Astrocyte (in vitro differentiated cells and primary cell): ENCODE data around the gene SYCN. TPM values are rescaled to one million over a fixed set of nuclear protein-coding genes. Genes with fewer than 3 reads are reported as not detected.
A peak's percentile ranks its signal among the peaks of the same experiment; 100 is the strongest.

Source experiments
- DNase-seq: peaks from one replicate; pipeline ENCODE4 v3.0.0-alpha.2; 2010; ENCODE audit warnings: low read depth
- FAIRE-seq: peaks from 2 replicates; lab custom pipeline; 2011; peaks lifted over from hg19 to GRCh38; lab: Jason Lieb, UNC
- H2AFZ ChIP-seq: 2 replicates; pipeline ENCODE4 v1.6.0; 2012; ENCODE audit warnings: low read depth, low read length, inconsistent platforms
- H3K27ac ChIP-seq: 2 replicates; pipeline ENCODE4 v1.5.1; 2011; ENCODE audit warnings: low read depth, low read length, inconsistent platforms
- H3K27me3 ChIP-seq: 2 replicates; pipeline ENCODE4 v1.6.0; 2011; ENCODE audit warnings: low read length, inconsistent platforms; ENCODE audit not compliant: insufficient read depth
- H3K36me3 ChIP-seq: 2 replicates; pipeline ENCODE4 v1.5.1; 2011; ENCODE audit warnings: low read length, inconsistent platforms; ENCODE audit not compliant: insufficient read depth
- H3K4me1 ChIP-seq: 2 replicates; pipeline ENCODE4 v1.5.1; 2011; ENCODE audit warnings: low read length, inconsistent platforms; ENCODE audit not compliant: insufficient read depth
- H3K4me2 ChIP-seq: 2 replicates; pipeline ENCODE4 v1.6.0; 2012; ENCODE audit warnings: low read length, inconsistent platforms
- H3K4me3 ChIP-seq: 2 replicates; pipeline ENCODE4 v1.5.1; 2011; ENCODE audit warnings: low read depth, mild to moderate bottlenecking, low read length, inconsistent platforms; ENCODE audit not compliant: insufficient read depth
- H3K79me2 ChIP-seq: 2 replicates; pipeline ENCODE4 v1.6.0; 2012; ENCODE audit warnings: mild to moderate bottlenecking, low read length, inconsistent platforms; ENCODE audit not compliant: insufficient read depth
- H3K9ac ChIP-seq: 2 replicates; pipeline ENCODE4 v1.6.0; 2012; ENCODE audit warnings: mild to moderate bottlenecking, low read length, inconsistent platforms
- H3K9me3 ChIP-seq: 2 replicates; pipeline ENCODE4 v1.5.1; 2012; ENCODE audit warnings: low read depth, mild to moderate bottlenecking, low read length, inconsistent platforms; ENCODE audit not compliant: insufficient read depth
- H4K20me1 ChIP-seq: 2 replicates; pipeline ENCODE4 v1.6.0; 2012; ENCODE audit warnings: low read length, inconsistent platforms; ENCODE audit not compliant: insufficient read depth
- H3K27ac Mint-ChIP-seq: one replicate; pipeline ENCODE4 v1.8.0; 2021; ENCODE audit warnings: mild to moderate bottlenecking, mixed read lengths; ENCODE audit not compliant: unreplicated experiment
- H3K27me3 Mint-ChIP-seq: one replicate; pipeline ENCODE4 v1.8.0; 2021; ENCODE audit warnings: low read depth, mixed read lengths; ENCODE audit not compliant: unreplicated experiment
- H3K36me3 Mint-ChIP-seq: one replicate; pipeline ENCODE4 v1.8.0; 2021; ENCODE audit warnings: low read depth, mixed read lengths; ENCODE audit not compliant: unreplicated experiment
- H3K4me1 Mint-ChIP-seq: one replicate; pipeline ENCODE4 v1.8.0; 2021; ENCODE audit warnings: low read depth, mixed read lengths; ENCODE audit not compliant: unreplicated experiment
- H3K4me3 Mint-ChIP-seq: one replicate; pipeline ENCODE4 v1.8.0; 2021; ENCODE audit warnings: mild to moderate bottlenecking, moderate library complexity, mixed read lengths; ENCODE audit not compliant: unreplicated experiment
- H3K9me3 Mint-ChIP-seq: one replicate; pipeline ENCODE4 v1.8.0; 2021; ENCODE audit warnings: mild to moderate bottlenecking, mixed read lengths; ENCODE audit not compliant: unreplicated experiment
- EZH2 ChIP-seq: IDR thresholded peaks from 2 replicates; pipeline ENCODE4 v1.6.1; 2012; ENCODE audit warnings: mild to moderate bottlenecking, low read length, inconsistent platforms; ENCODE audit not compliant: insufficient read depth
- total RNA-seq: library from RNA; stranded (reverse); gene quantifications from 2 replicates; pipeline ENCODE4 v1.2.1, GENCODE V29; 2021
- TF ChIP-seq, protein P1 (sequence below): IDR thresholded peaks from 2 replicates; pipeline ENCODE4 v1.5.1; 2011; ENCODE audit warnings: low read depth, mild to moderate bottlenecking, inconsistent platforms, low read length, moderate library complexity; ENCODE audit not compliant: insufficient read depth

The SYCN gene
- total RNA-seq, 1 donor from 2014 or later, result not detected

GRCh38 chr19:39192846-39193245 lies 11.2 kb downstream of the SYCN start:
- H3K36me3 Mint-ChIP-seq, result no peaks in the 10 kb centered on the region
- H3K27ac Mint-ChIP-seq, result no peak overlapping the region
- Histone ChIP-seq H3K27ac (no peak overlapping the region), H3K4me1 (no peaks in the 10 kb centered on the region), H3K9me3 (no peaks in the 10 kb centered on the region), H4K20me1 (no peaks in the 10 kb centered on the region), H3K4me3 (no peak overlapping the region), H2AFZ (no peak overlapping the region), H3K79me2 (no peaks in the 10 kb centered on the region), H3K4me2 (no peak overlapping the region), H3K36me3 (no peaks in the 10 kb centered on the region), H3K27me3 (peaks cover 29% of the 10 kb centered on the region), H3K9ac (no peak overlapping the region)
- no peak overlapping the region for H3K4me3 Mint-ChIP-seq
- H3K9me3 Mint-ChIP-seq, result no peaks in the 10 kb centered on the region
- DNase-seq (no peak), FAIRE-seq (no peak)
- TF ChIP-seq, protein P1, sequence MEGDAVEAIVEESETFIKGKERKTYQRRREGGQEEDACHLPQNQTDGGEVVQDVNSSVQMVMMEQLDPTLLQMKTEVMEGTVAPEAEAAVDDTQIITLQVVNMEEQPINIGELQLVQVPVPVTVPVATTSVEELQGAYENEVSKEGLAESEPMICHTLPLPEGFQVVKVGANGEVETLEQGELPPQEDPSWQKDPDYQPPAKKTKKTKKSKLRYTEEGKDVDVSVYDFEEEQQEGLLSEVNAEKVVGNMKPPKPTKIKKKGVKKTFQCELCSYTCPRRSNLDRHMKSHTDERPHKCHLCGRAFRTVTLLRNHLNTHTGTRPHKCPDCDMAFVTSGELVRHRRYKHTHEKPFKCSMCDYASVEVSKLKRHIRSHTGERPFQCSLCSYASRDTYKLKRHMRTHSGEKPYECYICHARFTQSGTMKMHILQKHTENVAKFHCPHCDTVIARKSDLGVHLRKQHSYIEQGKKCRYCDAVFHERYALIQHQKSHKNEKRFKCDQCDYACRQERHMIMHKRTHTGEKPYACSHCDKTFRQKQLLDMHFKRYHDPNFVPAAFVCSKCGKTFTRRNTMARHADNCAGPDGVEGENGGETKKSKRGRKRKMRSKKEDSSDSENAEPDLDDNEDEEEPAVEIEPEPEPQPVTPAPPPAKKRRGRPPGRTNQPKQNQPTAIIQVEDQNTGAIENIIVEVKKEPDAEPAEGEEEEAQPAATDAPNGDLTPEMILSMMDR, result no peak
- TF ChIP-seq EZH2, result no peak
- H3K4me1 Mint-ChIP-seq, result peaks cover 2% of the 10 kb centered on the region
- peaks cover 44% of the 10 kb centered on the region for H3K27me3 Mint-ChIP-seq

GRCh38 chr19:39190768-39191167 lies 13.3 kb downstream of the SYCN start:
- H3K27ac Mint-ChIP-seq, result peak overlapping the region; percentile 8
- FAIRE-seq, result no peak

GRCh38 chr19:39188960-39189359 lies 15.1 kb downstream of the SYCN start:
- peaks cover 8% of the 10 kb centered on the region for H3K27me3 ChIP-seq
- no peaks in the 10 kb centered on the region for H3K79me2 ChIP-seq
- no peak for TF ChIP-seq EZH2
- TF ChIP-seq, protein P1, result no peak
- H3K27ac ChIP-seq, result no peak overlapping the region
- Mint-ChIP-seq H3K27ac (no peak overlapping the region), H3K27me3 (peaks cover 17% of the 10 kb centered on the region), H3K9me3 (peaks cover 1% of the 10 kb centered on the region), H3K4me3 (no peak overlapping the region), H3K36me3 (no peaks in the 10 kb centered on the region), H3K4me1 (no peaks in the 10 kb centered on the region)
- H3K9me3 ChIP-seq, result no peaks in the 10 kb centered on the region
- H4K20me1 ChIP-seq, result no peaks in the 10 kb centered on the region
- H3K4me2 ChIP-seq, result no peak overlapping the region
- H2AFZ ChIP-seq, result no peak overlapping the region
- DNase-seq (no peak), FAIRE-seq (no peak)
- no peak overlapping the region for H3K9ac ChIP-seq
- no peaks in the 10 kb centered on the region for H3K36me3 ChIP-seq
- no peak overlapping the region for H3K4me3 ChIP-seq
- H3K4me1 ChIP-seq, result no peaks in the 10 kb centered on the region

More at GRCh38 chr19:39190768-39191167, 13.3 kb downstream of the SYCN start:
- Mint-ChIP-seq H3K4me1 (no peaks in the 10 kb centered on the region), H3K9me3 (peaks cover 1% of the 10 kb centered on the region), H3K36me3 (no peaks in the 10 kb centered on the region), H3K27me3 (peaks cover 30% of the 10 kb centered on the region), H3K4me3 (no peak overlapping the region)
- no peak for TF ChIP-seq EZH2
- TF ChIP-seq, protein P1, result no peak
- no peak for DNase-seq
- Histone ChIP-seq H4K20me1 (no peaks in the 10 kb centered on the region), H3K27ac (no peak overlapping the region), H3K4me3 (no peak overlapping the region), H3K9ac (no peak overlapping the region), H3K4me1 (no peaks in the 10 kb centered on the region), H3K27me3 (peaks cover 17% of the 10 kb centered on the region), H2AFZ (no peak overlapping the region), H3K4me2 (no peak overlapping the region), H3K79me2 (no peaks in the 10 kb centered on the region), H3K36me3 (no peaks in the 10 kb centered on the region), H3K9me3 (no peaks in the 10 kb centered on the region)
